HCEC 1CT (cell line): ENCODE measurements around the gene HACL1.

ENCODE experiments used
- DNase-seq: peaks from one replicate; pipeline ENCODE4 v3.0.0-alpha.2; 2017

The HACL1 gene

GRCh38 chr3:15522016-15522415 is 79.4 kb downstream of the HACL1 start:
- DNase-seq: no peak

GRCh38 chr3:15521573-15521965 is 79.8 kb downstream of the HACL1 start, which contains the start of gene COLQ:
Gene COLQ (minus strand): TSS chr3:15521706. CDS start chr3:15521625, 81 bp downstream.
- no peak for DNase-seq

- DNase-seq: no peak
Measured at GRCh38 chr3:15520804-15521572, 80.4 kb downstream of the HACL1 start.

- DNase-seq: no peak
Measured at GRCh38 chr3:15520185-15520584, 81.2 kb downstream of the HACL1 start.

- no peak for DNase-seq
Measured at GRCh38 chr3:15519096-15519495, 82.3 kb downstream of the HACL1 start.

- no peak for DNase-seq
Measured at GRCh38 chr3:15514663-15515340, 86.6 kb downstream of the HACL1 start.

GRCh38 chr3:15513810-15514662 is 87.3 kb downstream of the HACL1 start:
- no peak for DNase-seq

GRCh38 chr3:15513116-15513515 is 88.3 kb downstream of the HACL1 start:
- no peak for DNase-seq

- no peak for DNase-seq
Measured at GRCh38 chr3:15512166-15512565, 89.2 kb downstream of the HACL1 start.

GRCh38 chr3:15511156-15511555 is 90.2 kb downstream of the HACL1 start:
- no peak for DNase-seq
